GM10266 (cell line): ENCODE results near the gene C1orf74.

Experiments
- DNase-seq: peaks from one replicate; pipeline ENCODE4 v3.0.0; 2012; ENCODE audit errors: extremely low spot score
- CTCF ChIP-seq: IDR thresholded peaks from 2 replicates; pipeline ENCODE4 v1.5.1; 2012; ENCODE audit warnings: mild to moderate bottlenecking, low read depth; ENCODE audit not compliant: control insufficient read depth, insufficient read depth; ENCODE audit errors: missing control alignments

C1orf74 gene

GRCh38 chr1:209780268-209780667 is 4.1 kb downstream of the C1orf74 start:
- DNase-seq = no peak
- TF ChIP-seq CTCF = no peak

DNA sequence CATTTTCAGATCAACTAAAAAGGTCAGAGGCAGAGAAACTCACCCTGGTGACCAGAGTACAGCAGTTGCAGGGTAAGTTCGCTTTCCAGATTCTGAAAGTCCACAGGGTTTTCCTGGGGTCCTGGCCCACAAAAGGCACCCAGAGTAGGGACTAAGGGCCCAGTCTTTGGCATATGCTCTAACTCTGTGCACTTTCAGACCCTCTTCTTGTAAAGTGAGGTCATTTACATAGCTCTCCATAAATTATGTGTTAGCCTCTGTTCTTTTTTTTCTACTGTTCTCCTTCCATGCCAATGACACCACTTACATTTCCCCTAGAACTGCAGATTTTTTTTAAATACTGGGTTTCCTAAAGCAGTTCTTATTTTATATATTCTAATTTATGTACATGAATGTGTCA is 6.3 kb downstream of the C1orf74 start:
- TF ChIP-seq CTCF = no peak

GRCh38 chr1:209777587-209777986 is 6.8 kb downstream of the C1orf74 start:
- no peak for TF ChIP-seq CTCF
- DNase-seq = no peak

More for the DNA sequence above, 6.3 kb downstream of the C1orf74 start:
- no peak for DNase-seq

DNA sequence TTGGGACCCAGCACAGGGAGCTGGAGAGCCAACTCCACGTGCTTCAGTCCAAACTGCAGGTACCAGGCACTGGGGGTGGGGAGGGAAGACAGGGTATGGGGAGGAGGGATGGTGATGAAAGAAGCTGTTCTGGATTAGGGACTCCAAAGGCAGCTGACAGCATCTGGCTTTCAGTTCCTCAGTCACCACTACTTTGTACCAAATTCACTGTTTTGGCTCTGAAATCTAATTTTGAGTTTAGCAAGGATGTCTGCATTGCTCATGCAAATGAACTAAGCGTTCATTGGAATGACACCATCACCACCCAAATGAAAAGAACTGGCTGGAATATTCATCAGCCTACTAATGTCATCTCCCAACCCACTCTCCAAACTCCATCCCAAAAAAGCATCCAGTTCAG is 8.7 kb downstream of the C1orf74 start:
- no peak for DNase-seq
- TF ChIP-seq CTCF = no peak

DNA sequence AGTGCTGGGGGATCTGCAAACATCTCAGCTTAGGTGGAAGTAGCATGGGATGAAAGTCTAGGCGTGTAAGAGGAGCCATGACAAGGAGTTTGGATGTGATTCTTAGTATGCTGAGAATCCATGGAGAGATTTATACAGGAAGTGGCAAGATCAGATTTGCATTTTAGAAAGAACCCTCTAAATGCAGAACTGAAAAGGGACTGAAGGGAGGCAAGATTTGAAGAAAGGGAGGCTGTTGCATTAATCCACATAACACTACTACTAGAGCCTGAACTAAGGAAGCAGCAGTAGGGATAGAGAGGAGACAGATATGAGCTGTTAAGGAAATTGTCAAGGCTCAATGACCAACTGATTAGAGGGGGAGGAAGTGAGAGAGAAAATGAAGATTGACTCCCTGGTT is 9.8 kb downstream of the C1orf74 start:
- no peak for TF ChIP-seq CTCF
- DNase-seq = no peak

DNA sequence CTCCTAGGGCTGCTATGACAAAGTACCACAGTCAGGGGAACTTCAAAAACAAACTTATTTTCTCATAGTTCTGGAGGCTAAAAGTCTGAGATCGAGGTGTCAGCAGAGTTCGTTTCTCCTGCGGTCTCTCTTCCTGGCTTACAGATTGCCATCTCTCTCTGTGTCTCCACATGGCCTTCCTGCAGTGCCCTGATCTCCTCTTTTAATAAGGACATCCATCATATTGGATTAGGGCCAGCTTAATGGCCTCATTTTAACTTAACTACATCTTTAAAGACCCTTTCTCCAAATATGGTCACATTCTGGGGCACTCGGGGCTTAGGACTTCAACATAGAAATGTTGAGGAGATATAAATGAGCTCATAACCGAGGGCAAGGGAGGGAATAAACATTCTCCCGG is 12.2 kb downstream of the C1orf74 start:
- TF ChIP-seq CTCF = no peak
- DNase-seq = no peak

GRCh38 chr1:209770636-209771415 is 13.5 kb downstream of the C1orf74 start:
- DNase-seq = no peak
- TF ChIP-seq CTCF = no peak
